ENCODE data around the gene EIF2S3. TPM values are rescaled to one million over a fixed set of nuclear protein-coding genes. Genes with fewer than 3 reads are reported as not detected.

The EIF2S3 gene
- polyA plus RNA-seq, 3 donors: 87.1 to 157 (median 87.2) TPM

DNA sequence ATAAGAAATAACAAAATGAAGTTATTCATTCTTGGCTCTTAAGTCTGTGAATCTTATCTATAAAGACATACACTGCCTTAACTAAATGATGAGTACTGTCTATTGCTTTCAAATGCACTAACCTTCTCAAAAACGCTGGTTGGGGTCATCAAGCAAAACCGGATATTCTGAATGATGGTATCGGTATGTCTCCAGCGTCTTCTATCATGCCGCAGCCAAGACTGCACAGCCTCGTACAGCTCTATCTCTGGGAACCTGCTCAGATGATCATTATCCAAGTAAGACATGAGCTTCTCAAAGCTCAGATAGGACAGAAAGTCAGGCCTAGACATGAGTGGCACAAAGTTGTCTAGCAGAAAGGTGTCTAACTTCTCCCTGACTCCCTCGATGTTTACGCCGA lies 48.9 kb upstream of the EIF2S3 start:
- no peaks in the 10 kb centered on the region for H3K9me3 ChIP-seq (replicated peaks in 1 of 2; ENCODE audit: control insufficient read depth in 1 of 2, insufficient read depth in 1 of 2, low read length in 2 of 2)
- DNase-seq: no peak
- TF ChIP-seq, protein P1, sequence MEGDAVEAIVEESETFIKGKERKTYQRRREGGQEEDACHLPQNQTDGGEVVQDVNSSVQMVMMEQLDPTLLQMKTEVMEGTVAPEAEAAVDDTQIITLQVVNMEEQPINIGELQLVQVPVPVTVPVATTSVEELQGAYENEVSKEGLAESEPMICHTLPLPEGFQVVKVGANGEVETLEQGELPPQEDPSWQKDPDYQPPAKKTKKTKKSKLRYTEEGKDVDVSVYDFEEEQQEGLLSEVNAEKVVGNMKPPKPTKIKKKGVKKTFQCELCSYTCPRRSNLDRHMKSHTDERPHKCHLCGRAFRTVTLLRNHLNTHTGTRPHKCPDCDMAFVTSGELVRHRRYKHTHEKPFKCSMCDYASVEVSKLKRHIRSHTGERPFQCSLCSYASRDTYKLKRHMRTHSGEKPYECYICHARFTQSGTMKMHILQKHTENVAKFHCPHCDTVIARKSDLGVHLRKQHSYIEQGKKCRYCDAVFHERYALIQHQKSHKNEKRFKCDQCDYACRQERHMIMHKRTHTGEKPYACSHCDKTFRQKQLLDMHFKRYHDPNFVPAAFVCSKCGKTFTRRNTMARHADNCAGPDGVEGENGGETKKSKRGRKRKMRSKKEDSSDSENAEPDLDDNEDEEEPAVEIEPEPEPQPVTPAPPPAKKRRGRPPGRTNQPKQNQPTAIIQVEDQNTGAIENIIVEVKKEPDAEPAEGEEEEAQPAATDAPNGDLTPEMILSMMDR (IDR thresholded peaks at IDR 0.05): no peak
- H4K20me1 ChIP-seq (ENCODE audit: insufficient read depth, low read length): peaks cover 25% of the 10 kb centered on the region
- Mint-ChIP-seq H3K36me3 (peaks cover 28 to 30% of the 10 kb centered on the region in 2 donors), H3K27ac (no peak overlapping the region), H3K4me1 (peaks cover 2% of the 10 kb centered on the region), H3K4me3 (no peak overlapping the region), H3K27me3 (ENCODE audit: low read depth in 3 of 3) (peaks cover 0 to 63% (median 0%) of the 10 kb centered on the region in 3 donors), H3K9me3 (peaks cover 0 to 3% (median 2%) of the 10 kb centered on the region in 7 donors)
- no peak overlapping the region for H3K4me3 ChIP-seq (replicated peaks in 1 of 3; ENCODE audit: low read depth in 2 of 3, low read length in 3 of 3)
- no peak overlapping the region for H3K4me2 ChIP-seq (replicated peaks; ENCODE audit: extremely low read depth, low read length, poor library complexity, severe bottlenecking)
- no peak overlapping the region for H3K9ac ChIP-seq (ENCODE audit: insufficient read depth, low read length, poor library complexity, severe bottlenecking)
- H3K4me1 ChIP-seq (ENCODE audit: control insufficient read depth in 1 of 2, insufficient read depth in 2 of 2, low read length in 2 of 2): no peaks in the 10 kb centered on the region
- WGBS (ENCODE audit: insufficient coverage): 90% methylated on average over 4 of the region's 9 CpGs
- no peak overlapping the region for H3K27ac ChIP-seq (ENCODE audit: low read depth in 1 of 2, low read length in 2 of 2)
- H3K36me3 ChIP-seq (replicated peaks in 1 of 2; ENCODE audit: control insufficient read depth in 1 of 2, insufficient read depth in 2 of 2, low read length in 2 of 2): peaks cover 11 to 25% of the 10 kb centered on the region in 2 donors
- H2AFZ ChIP-seq (ENCODE audit: insufficient read depth, low read depth, low read length, poor library complexity, severe bottlenecking): no peak overlapping the region
- intact Hi-C loops (cut with micrococcal nuclease): no loop called here
- peaks cover 0 to 28% of the 10 kb centered on the region in 2 donors for H3K27me3 ChIP-seq (ENCODE audit: control insufficient read depth in 2 of 2, insufficient read depth in 2 of 2, low read length in 2 of 2)
- H3K79me2 ChIP-seq (ENCODE audit: insufficient read depth, low read length): peaks cover 41% of the 10 kb centered on the region

DNA sequence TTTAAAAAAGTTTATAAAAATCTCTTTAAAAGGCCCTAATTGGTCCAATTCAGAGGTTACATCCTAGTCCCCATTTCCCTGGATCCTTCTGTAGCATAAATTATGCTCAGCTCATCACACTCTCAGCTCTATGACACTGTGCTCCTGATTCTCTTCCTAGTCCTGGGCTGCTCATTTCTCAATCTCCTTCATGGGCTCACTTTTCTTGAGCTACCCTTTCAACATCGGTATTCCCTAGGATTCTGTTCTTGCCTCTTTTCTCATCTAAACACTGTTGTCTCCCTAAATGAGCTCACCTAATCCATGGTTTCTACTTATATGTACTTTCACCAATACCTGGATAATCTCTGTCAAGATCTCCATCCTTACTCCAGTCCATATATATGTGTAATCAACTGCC lies 42.5 kb upstream of the EIF2S3 start:
- no peaks in the 10 kb centered on the region for H3K4me1 ChIP-seq (ENCODE audit: control insufficient read depth in 1 of 2, insufficient read depth in 2 of 2, low read length in 2 of 2)
- Mint-ChIP-seq H3K4me3 (no peak overlapping the region), H3K9me3 (peaks cover 0 to 2% (median 2%) of the 10 kb centered on the region in 7 donors), H3K4me1 (peaks cover 5% of the 10 kb centered on the region), H3K27ac (no peak overlapping the region), H3K36me3 (peaks cover 12 to 25% of the 10 kb centered on the region in 2 donors), H3K27me3 (ENCODE audit: low read depth in 3 of 3) (peaks cover 0 to 79% (median 3%) of the 10 kb centered on the region in 3 donors)
- intact Hi-C loops (cut with micrococcal nuclease): no loop called here
- peaks cover 0 to 34% of the 10 kb centered on the region in 2 donors for H3K27me3 ChIP-seq (ENCODE audit: control insufficient read depth in 2 of 2, insufficient read depth in 2 of 2, low read length in 2 of 2)
- no peak overlapping the region for H3K27ac ChIP-seq (ENCODE audit: low read depth in 1 of 2, low read length in 2 of 2)
- H3K9ac ChIP-seq (ENCODE audit: insufficient read depth, low read length, poor library complexity, severe bottlenecking): no peak overlapping the region
- no peak overlapping the region for H2AFZ ChIP-seq (ENCODE audit: insufficient read depth, low read depth, low read length, poor library complexity, severe bottlenecking)
- 100% methylated on average over 1 of the region's 1 CpG for WGBS (ENCODE audit: insufficient coverage)
- TF ChIP-seq, protein P1 (IDR thresholded peaks at IDR 0.05): no peak
- no peaks in the 10 kb centered on the region for H3K36me3 ChIP-seq (replicated peaks in 1 of 2; ENCODE audit: control insufficient read depth in 1 of 2, insufficient read depth in 2 of 2, low read length in 2 of 2)
- no peak for DNase-seq
- H3K9me3 ChIP-seq (replicated peaks in 1 of 2; ENCODE audit: control insufficient read depth in 1 of 2, insufficient read depth in 1 of 2, low read length in 2 of 2): no peaks in the 10 kb centered on the region
- H4K20me1 ChIP-seq (ENCODE audit: insufficient read depth, low read length): peaks cover 18% of the 10 kb centered on the region
- peaks cover 88% of the 10 kb centered on the region for H3K79me2 ChIP-seq (ENCODE audit: insufficient read depth, low read length)
- no peak overlapping the region for H3K4me3 ChIP-seq (replicated peaks in 1 of 3; ENCODE audit: low read depth in 2 of 3, low read length in 3 of 3)
- no peak overlapping the region for H3K4me2 ChIP-seq (replicated peaks; ENCODE audit: extremely low read depth, low read length, poor library complexity, severe bottlenecking)
